Thyroid gland (tissue), 4 donors: ENCODE results near the gene TSHZ2. TPM values are rescaled to one million over a fixed set of nuclear protein-coding genes. Genes with fewer than 3 reads are reported as not detected.

Experiments
- DNase-seq, 2 donors: peaks; one replicate each; pipeline ENCODE4 v3.0.0-alpha.2; 2019
- H3K27ac ChIP-seq, 3 donors: fragments of 200-600 bp; sonication (generic); 1 replicate in 2 of 3; 2 replicates in 1 of 3; pipeline ENCODE4 v1.5.1; 2016 to 2019; ENCODE audit warnings: mild to moderate bottlenecking in 1 of 3, moderate library complexity in 1 of 3
- H3K27me3 ChIP-seq: fragments of 200-600 bp; sonication (generic); one replicate; pipeline ENCODE4 v1.5.1; 2019
- H3K36me3 ChIP-seq, 2 donors: fragments of 200-600 bp; sonication (generic); one replicate each; pipeline ENCODE4 v1.5.1; 2016 to 2019
- H3K4me1 ChIP-seq, 2 donors: fragments of 200-600 bp; sonication (generic); one replicate each; pipeline ENCODE4 v1.5.1; 2017 to 2019
- H3K4me3 ChIP-seq, 3 donors: fragments of 200-600 bp; sonication (generic); replicated peaks in 1 of 3; 1 replicate in 2 of 3; 2 replicates in 1 of 3; pipeline ENCODE4 v1.5.1; 2016; ENCODE audit warnings: mild to moderate bottlenecking in 1 of 3
- H3K9me3 ChIP-seq: fragments of 200-600 bp; sonication (generic); one replicate; pipeline ENCODE4 v1.5.1; 2017
- POLR2A ChIP-seq, 2 donors: fragments of 450-650 bp; IDR thresholded peaks; one replicate each; pipeline ENCODE4 v1.6.1; 2017; ENCODE audit warnings: antibody characterized with exemption in 2 of 2, mild to moderate bottlenecking in 2 of 2, moderate library complexity in 1 of 2
- WGBS, 2 donors: methylation state at CpG; one replicate each; pipeline ENCODE4 v1.1.5; 2017; 5-methylcytosine and 5-hydroxymethylcytosine counted together
- intact Hi-C: fragments of 100-400 bp; cut with DNase I; formaldehyde crosslinking; loops from one replicate; pipeline ENCODE4 v1.15.1; 2023
- total RNA-seq, 4 donors: library from RNA; depleted of rRNA; stranded (reverse); fragments of >200 nt; gene quantifications; one replicate each; pipeline ENCODE4 v1.2.3, GENCODE V29; 2016
- TF ChIP-seq, protein P1 (sequence below), 6 experiments: fragments of 200-600 bp in 3 of 6; fragments of 450-650 bp in 3 of 6; sonication (generic) in 3 of 6; IDR thresholded peaks; one replicate each; pipeline ENCODE4 v1.5.1; 2016 to 2019; ENCODE audit warnings: antibody characterized with exemption in 6 of 6, mild to moderate bottlenecking in 2 of 6, inconsistent platforms in 1 of 6, moderate library complexity in 1 of 6

Gene TSHZ2
- total RNA-seq, 4 donors from 2014 or later = 11.0 to 27.9 (median 14.0) TPM

DNA sequence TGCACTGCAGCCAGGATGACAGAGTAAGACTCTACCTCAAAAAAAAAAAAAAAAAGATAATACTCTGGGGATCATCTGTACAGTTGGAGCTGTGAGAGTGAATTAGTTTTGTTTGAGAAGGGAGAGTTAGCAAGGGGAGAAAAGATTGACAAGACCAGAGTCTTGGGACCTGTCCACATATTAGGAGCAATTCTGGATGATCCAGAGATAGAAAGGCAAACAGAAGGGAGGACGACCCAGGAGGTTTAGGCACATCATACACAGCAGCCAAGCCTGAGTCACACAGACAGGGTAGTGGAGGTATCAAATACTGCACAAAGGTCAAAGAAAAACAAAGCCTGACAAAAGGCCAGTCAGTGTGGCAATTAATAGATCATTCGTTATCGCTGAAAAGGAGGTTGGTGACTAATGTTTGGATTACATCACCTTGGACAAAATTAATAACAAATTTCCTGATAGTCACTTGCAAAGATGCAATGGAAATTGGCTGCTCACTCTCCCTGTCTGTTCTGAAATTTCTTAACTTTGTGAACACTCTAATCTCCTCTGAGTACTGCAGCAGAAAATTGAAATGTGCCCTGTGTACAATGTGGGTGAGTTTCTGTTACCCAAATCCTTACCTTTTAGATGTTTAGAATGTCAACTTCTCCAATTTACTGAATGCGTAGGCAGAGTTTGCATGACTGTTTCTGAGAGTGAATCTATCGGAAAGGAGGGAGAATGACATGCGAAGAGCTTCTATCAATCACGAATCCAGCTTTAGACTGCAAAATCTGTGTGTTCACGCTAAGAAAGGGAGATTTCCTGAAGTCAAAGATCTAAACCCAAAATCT, 105.4 kb downstream of the TSHZ2 start:
- no peak for DNase-seq
- H3K27me3 ChIP-seq = no peaks in the 10 kb centered on the region
- WGBS, 2 donors = 72 to 79% methylated on average over 8 of the region's 8 CpGs
- TF ChIP-seq, protein P1, sequence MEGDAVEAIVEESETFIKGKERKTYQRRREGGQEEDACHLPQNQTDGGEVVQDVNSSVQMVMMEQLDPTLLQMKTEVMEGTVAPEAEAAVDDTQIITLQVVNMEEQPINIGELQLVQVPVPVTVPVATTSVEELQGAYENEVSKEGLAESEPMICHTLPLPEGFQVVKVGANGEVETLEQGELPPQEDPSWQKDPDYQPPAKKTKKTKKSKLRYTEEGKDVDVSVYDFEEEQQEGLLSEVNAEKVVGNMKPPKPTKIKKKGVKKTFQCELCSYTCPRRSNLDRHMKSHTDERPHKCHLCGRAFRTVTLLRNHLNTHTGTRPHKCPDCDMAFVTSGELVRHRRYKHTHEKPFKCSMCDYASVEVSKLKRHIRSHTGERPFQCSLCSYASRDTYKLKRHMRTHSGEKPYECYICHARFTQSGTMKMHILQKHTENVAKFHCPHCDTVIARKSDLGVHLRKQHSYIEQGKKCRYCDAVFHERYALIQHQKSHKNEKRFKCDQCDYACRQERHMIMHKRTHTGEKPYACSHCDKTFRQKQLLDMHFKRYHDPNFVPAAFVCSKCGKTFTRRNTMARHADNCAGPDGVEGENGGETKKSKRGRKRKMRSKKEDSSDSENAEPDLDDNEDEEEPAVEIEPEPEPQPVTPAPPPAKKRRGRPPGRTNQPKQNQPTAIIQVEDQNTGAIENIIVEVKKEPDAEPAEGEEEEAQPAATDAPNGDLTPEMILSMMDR (IDR thresholded peaks at IDR 0.05) = no peak
- no peak for TF ChIP-seq POLR2A (IDR thresholded peaks at IDR 0.05)
- peaks cover 0 to 11% of the 10 kb centered on the region in 2 donors for H3K4me1 ChIP-seq
- intact Hi-C loops = no loop called here
- H3K27ac ChIP-seq = no peak overlapping the region
- H3K4me3 ChIP-seq = no peak overlapping the region
- no peaks in the 10 kb centered on the region for H3K9me3 ChIP-seq
- no peaks in the 10 kb centered on the region for H3K36me3 ChIP-seq

DNA sequence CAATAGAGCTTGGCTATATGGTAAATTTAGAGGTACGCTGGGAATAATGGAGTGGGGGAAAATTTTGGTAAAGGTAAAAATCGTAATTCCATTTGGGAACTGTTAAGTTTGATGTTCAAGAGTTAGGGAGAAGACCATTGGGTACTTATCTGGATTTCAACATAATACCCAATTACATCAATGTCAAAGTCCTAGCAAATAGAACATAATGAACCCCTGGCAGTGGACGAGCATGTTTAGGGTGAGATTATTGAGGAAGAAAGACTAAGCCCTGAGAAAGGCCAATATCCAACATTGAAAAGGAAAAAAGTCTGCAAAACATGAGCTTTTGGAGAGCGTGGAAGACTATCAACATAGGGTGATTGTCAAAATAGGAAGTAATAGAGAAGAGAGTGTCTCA, 106.6 kb downstream of the TSHZ2 start:
- H3K36me3 ChIP-seq = no peaks in the 10 kb centered on the region
- WGBS, 2 donors = 84 to 88% methylated on average over 4 of the region's 4 CpGs
- intact Hi-C loops = no loop called here
- H3K4me1 ChIP-seq = peaks cover 0 to 11% of the 10 kb centered on the region in 2 donors
- no peak overlapping the region for H3K27ac ChIP-seq
- no peaks in the 10 kb centered on the region for H3K27me3 ChIP-seq
- TF ChIP-seq, protein P1 (IDR thresholded peaks at IDR 0.05) = no peak
- no peak for TF ChIP-seq POLR2A (IDR thresholded peaks at IDR 0.05)
- no peak for DNase-seq
- H3K9me3 ChIP-seq = no peaks in the 10 kb centered on the region
- H3K4me3 ChIP-seq = no peak overlapping the region

DNA sequence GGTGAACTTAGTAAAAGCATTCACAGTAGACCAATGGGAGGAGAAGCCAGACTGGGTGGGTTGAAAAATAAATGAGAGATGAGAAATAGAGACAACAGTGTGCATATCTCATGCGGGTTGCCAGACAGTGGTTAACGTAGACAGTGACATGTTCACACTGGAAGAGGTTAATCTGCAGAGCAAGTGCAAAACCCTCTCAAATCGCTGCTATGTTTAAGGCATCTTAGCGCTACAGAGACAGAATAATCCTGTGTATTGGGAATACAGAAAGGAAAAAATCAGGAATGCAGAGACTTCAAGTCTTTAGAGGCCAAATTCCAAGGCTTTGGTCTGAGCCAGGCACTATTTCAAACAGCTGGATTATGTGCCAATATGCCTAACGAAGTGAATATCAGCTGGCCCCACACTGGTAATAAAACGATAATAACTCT, 107.1 kb downstream of the TSHZ2 start:
- Histone ChIP-seq H3K4me3 (no peak overlapping the region), H3K4me1 (peaks cover 0 to 11% of the 10 kb centered on the region in 2 donors), H3K27ac (no peak overlapping the region), H3K27me3 (no peaks in the 10 kb centered on the region), H3K36me3 (no peaks in the 10 kb centered on the region), H3K9me3 (no peaks in the 10 kb centered on the region)
- 72 to 73% methylated on average over 6 of the region's 6 CpGs for WGBS, 2 donors
- intact Hi-C loops = no loop called here
- TF ChIP-seq POLR2A (IDR thresholded peaks at IDR 0.05) = no peak
- TF ChIP-seq, protein P1 (IDR thresholded peaks at IDR 0.05) = no peak
- DNase-seq = no peak

DNA sequence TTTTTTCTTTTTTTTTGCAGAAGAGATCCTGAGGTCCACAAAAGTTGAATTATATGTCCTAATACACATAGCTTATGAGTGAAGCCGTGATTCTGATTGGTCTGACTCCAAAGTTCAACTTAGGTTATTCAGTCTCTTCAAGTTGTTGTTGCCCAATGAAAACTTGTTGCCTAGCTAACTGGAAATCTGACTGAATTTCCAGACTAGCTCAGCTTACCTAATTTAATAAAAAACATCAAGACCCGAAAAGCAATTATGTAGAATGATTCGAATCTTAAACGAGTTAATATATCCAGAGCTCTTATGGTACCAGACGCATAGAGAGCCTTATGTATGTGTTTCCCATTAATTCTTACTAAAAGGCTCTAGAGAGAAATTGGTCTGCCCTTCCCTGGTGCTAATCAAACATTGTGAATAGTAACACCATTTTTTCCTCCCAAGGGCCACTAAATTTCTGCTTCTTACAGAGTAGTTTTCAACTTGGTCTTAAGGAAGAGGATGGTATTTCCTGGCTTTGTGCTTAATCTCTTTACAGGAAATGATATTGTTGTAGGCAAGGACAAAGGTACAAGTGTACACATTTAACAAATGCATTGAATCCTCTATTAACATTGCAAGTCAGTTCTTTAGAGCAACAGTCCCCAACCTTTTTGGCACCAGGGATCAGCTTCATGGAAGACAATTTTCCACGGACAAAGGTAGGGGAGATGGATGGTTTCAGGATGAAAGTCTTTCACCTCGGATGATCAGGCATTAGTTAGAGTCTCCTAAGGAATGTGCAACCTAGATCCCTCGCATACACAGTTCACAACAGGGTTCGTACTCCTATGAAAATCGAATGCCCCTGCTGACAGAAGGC, 107.9 kb downstream of the TSHZ2 start:
- Histone ChIP-seq H3K4me3 (no peak overlapping the region), H3K27me3 (no peaks in the 10 kb centered on the region)
- intact Hi-C loops = no loop called here

More for the DNA sequence above, 107.9 kb downstream of the TSHZ2 start:
- H3K9me3 ChIP-seq = no peaks in the 10 kb centered on the region
- DNase-seq = no peak
- peaks cover 0 to 11% of the 10 kb centered on the region in 2 donors for H3K4me1 ChIP-seq
- no peak for TF ChIP-seq POLR2A (IDR thresholded peaks at IDR 0.05)
- TF ChIP-seq, protein P1 (IDR thresholded peaks at IDR 0.05) = no peak
- WGBS, 2 donors = 82 to 91% methylated on average over 10 of the region's 10 CpGs
- no peak overlapping the region for H3K27ac ChIP-seq
- H3K36me3 ChIP-seq = no peaks in the 10 kb centered on the region
